Mesodermal cell (in vitro differentiated cells): ENCODE results near the gene SAP30L.

ENCODE experiments used
- H3K27ac ChIP-seq: 2 replicates; pipeline ENCODE4 v1.7.0; 2013; ENCODE audit warnings: mild to moderate bottlenecking, low read depth, low read length, moderate library complexity; ENCODE audit not compliant: severe bottlenecking
- H3K36me3 ChIP-seq: 2 replicates; pipeline ENCODE4 v1.7.1; 2013; ENCODE audit warnings: mild to moderate bottlenecking, low read length, moderate library complexity; ENCODE audit not compliant: control insufficient read depth, insufficient read depth
- H3K4me1 ChIP-seq: one replicate; pipeline ENCODE4 v1.7.1; 2013; ENCODE audit warnings: mild to moderate bottlenecking, low read length; ENCODE audit not compliant: insufficient read depth, control insufficient read depth, poor library complexity, severe bottlenecking
- H3K4me3 ChIP-seq: 2 replicates; pipeline ENCODE4 v1.7.0; 2013; ENCODE audit warnings: low read length, control low read depth, mild to moderate bottlenecking; ENCODE audit not compliant: insufficient read depth, poor library complexity, severe bottlenecking; ENCODE audit errors: extremely low read depth
- H3K9me3 ChIP-seq: 2 replicates; pipeline ENCODE4 v1.7.1; 2013; ENCODE audit warnings: mild to moderate bottlenecking, low read length, moderate library complexity; ENCODE audit not compliant: control insufficient read depth
- WGBS, 2 experiments: methylation state at CpG; one replicate each; pipeline ENCODE4 v1.1.5; 2013; ENCODE audit warnings: missing lambda C conversion rate in 2 of 2; ENCODE audit not compliant: insufficient coverage in 2 of 2; 5-methylcytosine and 5-hydroxymethylcytosine counted together

The SAP30L gene

DNA sequence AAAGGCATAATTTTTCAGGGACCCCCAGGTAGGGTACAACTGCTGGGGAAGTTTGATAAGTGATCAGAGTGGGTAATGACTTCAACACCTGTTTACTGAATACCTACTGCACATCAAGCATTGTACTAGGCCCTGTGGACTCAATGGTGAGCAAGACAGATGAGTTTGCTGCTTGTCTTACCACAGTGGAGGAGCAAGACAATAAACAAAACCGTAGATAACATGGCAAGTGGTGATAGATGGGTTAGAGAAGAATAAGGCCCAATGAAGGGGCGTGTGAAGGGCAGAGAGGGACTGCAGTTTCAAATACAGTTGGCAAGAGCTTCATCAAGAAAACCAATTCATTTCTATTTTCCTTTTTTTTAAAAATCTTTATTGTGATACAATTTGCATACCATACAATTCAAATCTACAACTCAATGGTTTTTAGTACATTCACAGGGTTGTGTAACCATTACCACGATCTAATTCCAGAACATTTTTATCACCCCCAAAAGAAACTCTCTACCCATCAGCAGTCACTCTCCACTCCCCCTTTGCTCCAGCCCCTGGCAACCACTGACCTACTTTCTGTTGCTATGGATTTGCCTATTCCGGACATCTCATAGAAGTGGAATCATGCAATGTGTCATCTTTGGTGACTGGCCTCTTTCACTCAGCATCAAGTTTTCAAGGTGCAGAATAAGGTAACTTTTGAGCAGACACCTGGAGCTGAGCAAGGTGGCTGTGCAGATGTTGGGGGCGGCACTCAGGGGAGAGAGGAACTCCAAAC, 64.2 kb downstream of the SAP30L start:
- Histone ChIP-seq H3K4me3 (no peak overlapping the region), H3K27ac (no peak overlapping the region), H3K4me1 (no peaks in the 10 kb centered on the region)

More for the DNA sequence above, 64.2 kb downstream of the SAP30L start:
- H3K36me3 ChIP-seq: no peaks in the 10 kb centered on the region
- no peaks in the 10 kb centered on the region for H3K9me3 ChIP-seq
- WGBS, 2 experiments: 76 to 95% methylated on average over 2 to 3 of the region's 5 CpGs
